HG03565 (cell line): ENCODE data around the gene APRT.

Experiments
- ATAC-seq: cut with Tn5 transposase; IDR thresholded peaks from one replicate; pipeline ENCODE4 v1.9.1; 2021; ENCODE audit warnings: mild to moderate bottlenecking, moderate library complexity; ENCODE audit not compliant: unreplicated experiment

The APRT gene

DNA sequence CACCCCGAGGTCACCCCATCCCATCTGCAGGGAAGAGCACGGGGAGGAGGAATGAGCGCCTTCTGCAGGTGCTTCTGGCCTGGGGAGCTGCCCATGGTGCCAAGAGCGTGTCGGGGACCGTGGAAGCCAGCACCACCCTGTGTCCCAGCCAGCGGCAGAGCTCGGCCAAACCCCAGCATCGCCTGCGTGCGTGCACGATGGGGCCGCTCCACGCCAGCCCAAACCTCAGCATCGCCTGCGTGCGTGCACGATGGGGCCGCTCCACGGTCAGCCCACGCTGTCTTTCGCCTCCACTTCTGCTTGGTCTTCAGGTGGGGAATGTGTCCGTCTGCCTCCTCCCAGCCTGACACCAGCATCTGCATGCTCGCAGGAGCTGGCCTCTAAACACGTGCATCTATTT, 31.1 kb upstream of the APRT start:
- no peak for ATAC-seq

DNA sequence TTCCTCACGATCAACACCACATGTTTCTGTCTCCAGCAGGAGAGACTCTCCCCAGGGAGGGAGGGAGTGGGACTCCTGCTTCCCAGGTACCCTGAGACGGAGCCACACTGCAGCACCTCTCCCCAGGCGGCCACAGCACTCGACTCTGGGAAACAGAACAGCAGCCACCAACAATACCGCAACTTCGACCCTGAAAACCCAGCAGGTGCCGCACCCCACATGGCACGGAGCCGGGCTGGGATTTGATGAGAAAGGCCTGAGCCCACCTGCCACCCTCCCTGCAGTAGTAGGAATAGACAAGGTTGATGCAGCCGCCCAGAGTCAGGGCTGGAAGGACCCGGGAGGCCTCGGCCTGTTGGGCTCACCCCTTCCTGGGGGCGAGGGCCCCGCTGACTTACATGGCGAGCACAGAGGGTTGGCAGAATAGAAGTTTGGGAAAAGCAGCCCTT, 30.6 kb upstream of the APRT start:
- ATAC-seq, result no peak

DNA sequence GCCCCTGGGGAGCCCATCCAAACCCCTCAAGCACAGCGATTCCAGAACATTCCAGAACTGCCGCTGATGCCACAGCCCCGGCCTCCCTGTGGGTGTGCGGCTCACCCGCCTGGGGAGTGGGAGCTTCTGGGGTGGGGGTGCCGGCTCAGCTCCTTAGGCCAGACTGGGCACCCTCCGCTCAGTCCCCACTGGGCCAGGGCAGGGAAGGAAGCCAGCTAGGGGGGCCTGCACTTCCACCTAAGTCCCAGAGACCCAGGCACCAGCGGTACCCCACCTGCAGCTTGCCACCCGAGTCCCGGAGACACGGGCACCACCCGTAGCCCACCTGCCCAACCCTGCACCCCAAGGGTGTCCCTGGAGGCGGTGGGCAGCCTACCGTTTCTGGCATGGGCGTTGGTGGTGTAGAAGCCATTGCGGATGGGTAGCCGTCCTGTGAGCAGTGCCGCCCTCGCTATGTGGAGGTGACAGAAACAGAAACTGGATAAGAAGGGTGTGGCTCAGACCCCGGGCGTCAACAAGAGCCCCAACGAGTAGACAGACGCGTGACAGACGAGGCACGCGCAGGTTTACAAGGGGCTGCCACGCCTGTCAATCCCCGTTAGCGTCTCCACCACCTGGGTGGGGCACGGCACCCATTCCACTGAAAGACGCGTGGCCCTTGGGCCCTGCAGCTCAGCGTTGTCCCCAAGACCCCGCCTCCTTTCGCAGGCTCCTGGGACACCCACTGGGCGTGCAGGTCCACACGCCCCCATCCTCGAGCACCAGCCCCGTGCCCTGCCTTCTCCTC, 30.0 kb upstream of the APRT start:
- ATAC-seq, result no peak

GRCh38 chr16:88840600-88841215, 29.0 kb upstream of the APRT start:
- ATAC-seq, result no peak

GRCh38 chr16:88839745-88840599, 28.2 kb upstream of the APRT start:
- no peak for ATAC-seq

DNA sequence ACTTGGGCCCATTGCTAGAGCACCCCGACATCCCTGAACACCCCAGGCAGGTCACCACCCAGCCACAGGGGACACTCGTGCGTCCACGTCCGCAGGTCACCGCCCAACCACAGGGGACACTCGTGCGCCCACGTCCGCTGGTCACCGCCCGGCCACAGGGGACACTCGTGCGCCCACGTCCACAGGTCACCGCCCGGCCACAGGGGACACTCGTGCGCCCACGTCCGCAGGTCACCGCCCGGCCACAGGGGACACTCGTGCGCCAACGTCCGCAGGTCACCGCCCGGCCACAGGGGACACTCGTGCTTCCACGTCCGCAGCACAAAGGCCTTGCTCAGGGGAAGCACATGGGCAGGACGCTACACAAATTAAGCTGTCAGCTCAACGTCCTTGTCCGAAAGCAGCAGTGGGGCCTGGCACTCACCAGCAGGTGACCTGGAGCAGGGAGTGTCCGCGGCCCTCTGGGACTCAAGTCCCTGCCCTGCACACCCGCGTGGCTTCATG, 27.4 kb upstream of the APRT start:
- ATAC-seq, result no peak

DNA sequence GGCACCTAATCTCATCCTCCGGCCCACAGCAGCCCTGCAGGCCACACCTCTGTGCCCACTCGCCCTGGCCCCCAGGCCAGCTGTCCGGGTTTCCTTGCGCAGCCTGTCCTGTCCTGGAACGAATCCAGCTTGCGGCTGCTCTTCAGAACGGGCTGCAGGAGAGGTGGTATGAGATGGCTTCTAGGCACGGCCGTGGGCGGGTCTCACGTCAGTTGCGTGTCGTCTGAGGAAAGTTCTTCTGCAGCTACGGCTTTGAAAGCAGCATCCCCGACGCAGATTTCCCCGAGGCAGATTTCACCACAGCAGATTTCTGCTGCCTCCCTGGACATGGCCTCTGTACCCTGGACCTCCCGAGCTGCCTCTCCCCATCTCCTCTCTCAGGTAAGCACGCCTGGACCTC, 26.8 kb upstream of the APRT start:
- ATAC-seq, result no peak

- no peak for ATAC-seq
Measured at GRCh38 chr16:88837806-88838205, 26.1 kb upstream of the APRT start.

DNA sequence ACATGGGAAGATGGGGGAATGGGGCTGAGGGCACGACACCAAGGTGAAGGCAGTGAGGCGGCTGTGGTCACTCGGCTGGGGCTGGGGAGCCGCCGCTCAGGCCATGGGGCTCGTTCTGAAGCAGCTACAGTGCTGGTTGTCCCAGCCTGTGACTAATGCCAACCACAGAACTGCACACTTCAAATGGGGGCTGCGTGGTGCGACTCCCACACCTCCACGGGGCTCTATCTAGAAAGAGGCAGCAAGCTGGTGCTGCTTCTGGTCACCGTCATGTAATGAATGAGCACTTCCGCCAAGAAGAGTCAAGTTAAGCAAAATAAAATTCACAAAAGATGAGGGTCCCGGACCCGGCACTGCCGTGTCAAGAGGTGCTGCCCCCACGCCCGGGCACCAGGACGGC, 25.1 kb upstream of the APRT start:
- no peak for ATAC-seq

DNA sequence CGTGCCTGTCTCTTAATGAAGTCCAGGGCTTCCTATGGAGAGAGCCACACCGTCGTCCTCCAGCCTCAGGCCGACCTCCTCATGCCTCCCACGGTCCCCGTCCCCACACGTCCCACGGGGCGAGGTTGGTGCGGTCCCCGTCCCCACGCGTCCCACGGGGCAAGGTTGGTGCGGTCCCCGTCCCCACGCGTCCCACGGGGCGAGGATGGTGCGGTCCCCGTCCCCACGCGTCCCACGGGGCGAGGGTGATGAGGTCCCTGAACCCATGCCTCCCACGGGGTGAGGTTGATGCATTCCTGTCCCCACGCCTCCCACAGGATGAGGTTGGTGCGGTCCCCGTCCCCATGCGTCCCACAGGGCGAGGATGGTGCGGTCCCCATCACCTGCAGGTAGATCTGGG, 24.1 kb upstream of the APRT start:
- ATAC-seq, result no peak

DNA sequence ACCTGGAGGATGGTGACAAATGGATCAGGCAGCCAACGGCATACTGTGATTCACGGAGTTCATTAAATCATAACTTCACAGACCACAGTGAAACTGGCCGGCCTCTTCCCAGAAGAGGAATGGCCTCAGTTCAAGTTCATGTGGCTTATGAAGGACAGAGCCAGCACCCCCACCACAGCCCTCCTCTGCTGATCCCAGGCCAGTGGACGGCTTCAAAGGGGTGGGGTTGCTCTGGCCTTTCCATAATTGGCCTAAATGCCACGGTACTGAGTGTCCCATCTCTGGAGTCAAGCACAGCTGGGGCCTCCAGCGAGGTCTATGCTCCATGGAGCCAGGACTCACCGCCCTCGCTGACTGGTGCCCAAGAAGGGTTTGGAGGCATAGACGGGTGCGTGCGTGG, 23.7 kb upstream of the APRT start:
- no peak for ATAC-seq

DNA sequence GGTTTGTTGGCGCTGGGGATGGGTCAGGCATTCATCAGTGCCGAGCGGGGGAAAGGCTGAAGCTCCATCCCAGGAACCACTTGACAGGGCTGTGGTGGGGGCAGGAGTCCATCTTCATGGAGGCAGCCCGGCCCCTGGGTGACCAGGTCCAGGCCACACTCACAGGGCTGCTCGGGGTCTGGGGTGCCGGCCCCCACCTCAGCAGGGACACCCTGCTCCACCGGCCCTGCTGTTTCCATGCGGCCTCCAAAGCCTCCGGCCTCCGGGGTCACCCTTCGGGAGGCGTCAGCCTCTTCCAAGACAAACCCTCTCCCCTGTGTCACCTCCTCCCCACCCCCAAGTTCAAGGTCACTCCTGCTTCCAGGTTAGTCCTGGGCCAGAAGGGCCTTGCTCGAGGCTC, 22.9 kb upstream of the APRT start:
- no peak for ATAC-seq

GRCh38 chr16:88833086-88833485, 21.4 kb upstream of the APRT start:
- no peak for ATAC-seq

DNA sequence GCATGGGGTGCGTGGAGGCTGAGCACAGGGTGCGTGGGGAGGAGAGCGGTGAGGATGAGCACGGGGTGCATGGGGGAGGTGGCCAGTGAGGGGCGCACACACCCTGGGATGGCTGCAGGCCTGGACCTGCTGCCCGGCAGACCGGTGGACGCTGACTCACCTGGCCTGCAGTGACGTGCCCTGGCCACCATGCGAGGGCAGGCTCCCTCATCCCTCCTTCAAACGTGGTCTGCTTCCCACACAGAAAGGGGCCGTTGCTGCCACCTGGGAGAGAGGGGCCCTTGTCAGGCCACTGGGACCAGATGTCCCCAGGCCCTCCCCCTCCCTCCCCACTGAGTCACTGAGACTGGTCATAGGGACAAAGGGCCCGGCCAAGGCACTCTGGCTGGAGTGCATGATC, 20.1 kb upstream of the APRT start:
- no peak for ATAC-seq

DNA sequence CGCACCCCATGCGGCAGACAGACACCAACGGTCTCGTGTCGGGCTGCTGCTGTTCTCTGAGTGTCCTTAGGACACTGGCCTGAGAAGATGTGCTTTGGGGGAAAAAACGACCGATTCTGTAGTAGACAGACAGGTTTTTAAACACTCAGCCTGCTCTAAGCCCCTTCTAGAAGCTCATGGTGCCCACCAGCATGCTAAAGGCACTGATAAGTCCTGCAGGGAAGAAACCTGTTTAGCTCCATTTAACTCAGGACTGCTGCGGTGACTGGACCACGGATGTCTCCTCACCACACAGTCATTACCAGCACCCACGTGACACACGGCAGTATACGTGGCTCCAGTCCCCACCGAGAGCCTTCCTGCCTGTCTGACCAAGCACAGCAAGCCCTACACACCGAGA, 19.1 kb upstream of the APRT start:
- ATAC-seq, result no peak

- no peak for ATAC-seq
Measured at GRCh38 chr16:88830258-88830657, 18.5 kb upstream of the APRT start.

DNA sequence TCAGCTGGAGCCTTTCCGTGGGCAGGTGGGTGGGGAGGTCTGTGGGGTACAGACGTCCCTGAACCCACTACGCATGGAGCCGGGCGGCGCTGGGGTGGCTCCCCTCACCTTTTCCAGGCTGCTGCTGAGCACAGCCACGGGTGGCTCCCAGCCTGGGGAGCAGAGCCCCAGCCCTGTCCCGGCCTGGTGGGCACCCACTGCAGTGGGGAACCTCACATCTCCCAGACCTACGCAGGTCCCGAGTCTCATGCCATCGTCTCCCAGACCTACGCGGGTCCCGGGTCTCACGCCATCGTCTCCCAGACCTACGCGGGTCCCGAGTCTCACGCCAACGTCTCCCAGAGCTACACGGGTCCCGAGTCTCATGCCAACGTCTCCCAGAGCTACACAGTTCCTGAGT, 17.0 kb upstream of the APRT start:
- no peak for ATAC-seq

DNA sequence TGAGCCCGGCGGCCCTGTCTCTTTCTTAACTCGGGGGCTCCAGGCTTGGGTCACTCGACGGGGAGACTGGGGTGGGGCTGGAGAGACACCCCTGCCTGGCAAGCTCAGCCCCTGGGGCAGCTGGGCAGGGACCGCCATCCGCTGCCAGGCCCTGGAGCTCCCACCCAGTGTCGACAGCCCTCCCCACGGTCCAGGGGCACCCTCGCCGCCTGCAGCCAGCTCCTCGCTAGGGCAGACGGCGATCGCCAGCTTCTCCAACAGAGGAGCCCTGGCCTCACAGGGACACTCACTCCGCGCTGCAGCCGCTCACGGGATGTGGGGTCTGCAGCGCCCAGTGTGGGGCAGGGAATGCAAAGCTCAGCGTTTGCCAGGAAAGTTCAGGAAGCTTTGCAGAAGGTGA, 16.0 kb upstream of the APRT start:
- no peak for ATAC-seq

DNA sequence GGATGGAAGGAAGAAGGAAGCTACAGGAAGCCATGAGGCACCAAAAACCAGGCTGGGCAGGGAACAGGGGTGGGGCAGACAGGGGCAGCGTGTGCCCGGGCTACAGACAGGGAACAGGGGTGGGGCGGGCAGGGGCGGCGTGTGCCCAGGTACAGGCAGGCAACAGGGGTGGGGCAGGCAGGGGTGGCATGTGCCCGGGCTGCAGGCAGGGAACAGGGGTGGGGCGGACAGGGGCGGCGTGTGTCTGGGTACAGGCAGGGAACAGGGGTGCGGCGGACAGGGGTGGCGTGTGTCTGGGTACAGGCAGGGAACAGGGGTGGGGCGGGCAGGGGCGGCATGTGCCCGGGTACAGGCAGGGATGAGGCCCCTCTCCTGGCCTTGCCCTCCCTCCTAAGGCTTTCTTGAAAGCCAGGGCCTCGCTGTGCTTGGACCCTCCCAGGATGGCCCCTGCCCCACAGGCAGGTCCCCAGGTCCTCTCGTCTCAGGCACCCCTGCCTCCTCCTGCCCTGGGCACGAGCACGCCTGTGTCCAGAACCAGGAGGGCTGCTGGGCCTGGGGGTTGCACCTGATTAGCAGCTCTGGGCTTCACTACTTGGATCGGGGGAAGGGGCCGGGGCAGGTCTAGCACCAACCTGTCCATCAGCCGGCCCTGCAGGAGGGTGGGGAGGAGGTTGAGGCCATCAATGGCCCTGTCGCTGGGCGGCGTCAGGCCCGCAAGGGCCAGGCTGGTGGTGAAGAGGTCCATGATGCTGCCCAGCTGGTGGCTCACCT, 14.5 kb upstream of the APRT start:
- no peak for ATAC-seq

- ATAC-seq, result no peak
Measured at GRCh38 chr16:88825146-88825545, 13.4 kb upstream of the APRT start.
